Endothelial cell of umbilical vein (primary cell): ENCODE results near the gene TEDC1. TPM values are rescaled to one million over a fixed set of nuclear protein-coding genes. Genes with fewer than 3 reads are reported as not detected.

Experiments used
- BruUV-seq: library from RNA; stranded (reverse); fragments of 400-500 nt; replicated peaks from 2 replicates; lab custom pipeline; 2021; lab: Mats Ljungman, UMichigan
- CTCF ChIA-PET: fragments of 300-600, 350-600 bp; sonication (Branson Sonifier 250); formaldehyde crosslinking; loops from one replicate; lab custom pipeline; 2021; ENCODE audit warnings: antibody characterized with exemption, inconsistent platforms; lab: Charles Lee
- POLR2A ChIA-PET: fragments of 300-600, 350-600 bp; sonication (Branson Sonifier 250); formaldehyde crosslinking; loops from one replicate; lab custom pipeline; 2021; ENCODE audit warnings: antibody characterized with exemption, inconsistent platforms; lab: Charles Lee
- DNase-seq: peaks from one replicate; pipeline ENCODE4 v3.0.0-alpha.2; 2011; ENCODE audit warnings: low read depth, low spot score
- FAIRE-seq: peaks from 2 replicates; lab custom pipeline; 2011; peaks lifted over from hg19 to GRCh38; lab: Jason Lieb, UNC
- H2AFZ ChIP-seq: 2 replicates; pipeline ENCODE4 v1.6.0; 2012; ENCODE audit warnings: low read depth, low read length, control low read depth, inconsistent platforms
- H3K27ac ChIP-seq: 2 replicates; pipeline ENCODE4 v1.5.1; 2011; ENCODE audit warnings: low read depth, mild to moderate bottlenecking, control low read depth, low read length, moderate library complexity; ENCODE audit not compliant: insufficient read depth
- H3K27me3 ChIP-seq, 2 experiments: 2 replicates each; pipeline versions ENCODE4 v1.6.0 to v1.6.1; 2011; ENCODE audit warnings: low read length in 2 of 2, mixed read lengths in 1 of 2; ENCODE audit not compliant: control insufficient read depth in 2 of 2, insufficient read depth in 2 of 2
- H3K36me3 ChIP-seq, 2 experiments: 2 replicates in 1 of 2; 3 replicates in 1 of 2; pipeline ENCODE4 v1.5.1; 2011; ENCODE audit warnings: low read length in 2 of 2, mild to moderate bottlenecking in 1 of 2, moderate library complexity in 1 of 2; ENCODE audit not compliant: control insufficient read depth in 2 of 2, insufficient read depth in 2 of 2; ENCODE audit errors: extremely low read depth in 1 of 2
- H3K4me1 ChIP-seq: 3 replicates; pipeline ENCODE4 v1.5.1; 2011; ENCODE audit warnings: mild to moderate bottlenecking, low read length; ENCODE audit not compliant: control insufficient read depth, insufficient read depth; ENCODE audit errors: extremely low read depth
- H3K4me2 ChIP-seq: 2 replicates; pipeline ENCODE4 v1.6.1; 2011; ENCODE audit warnings: low read length, control low read depth, mixed read lengths; ENCODE audit not compliant: insufficient read depth
- H3K4me3 ChIP-seq, 3 experiments: fragments of 200-600 bp in 1 of 3; sonication (generic), shearing (Covaris generic) in 1 of 3; replicated peaks in 1 of 3; 2 replicates each; pipeline ENCODE4 v1.5.1; 2011 to 2016; ENCODE audit warnings: control low read depth in 3 of 3, low read length in 3 of 3, mild to moderate bottlenecking in 2 of 3, inconsistent platforms in 1 of 3, low read depth in 1 of 3, moderate library complexity in 1 of 3; ENCODE audit not compliant: insufficient read depth in 1 of 3
- H3K79me2 ChIP-seq: 2 replicates; pipeline ENCODE4 v1.6.0; 2012; ENCODE audit warnings: low read length, inconsistent platforms; ENCODE audit not compliant: control insufficient read depth, insufficient read depth
- H3K9ac ChIP-seq: replicated peaks from 2 replicates; pipeline ENCODE3; 2011; ENCODE audit warnings: low read length, control low read depth; ENCODE audit not compliant: insufficient read depth; ENCODE audit errors: extremely low read depth
- H3K9me1 ChIP-seq: replicated peaks from 3 replicates; pipeline ENCODE4 v1.6.0; 2011; ENCODE audit warnings: mild to moderate bottlenecking, low read length; ENCODE audit not compliant: control insufficient read depth, insufficient read depth; ENCODE audit errors: extremely low read depth
- H3K9me3 ChIP-seq: replicated peaks from 2 replicates; pipeline ENCODE4 v1.5.1; 2012; ENCODE audit warnings: low read length, inconsistent platforms; ENCODE audit not compliant: control insufficient read depth, insufficient read depth
- H4K20me1 ChIP-seq: replicated peaks from 2 replicates; pipeline ENCODE3; 2011; ENCODE audit warnings: mild to moderate bottlenecking, low read length; ENCODE audit not compliant: control insufficient read depth, insufficient read depth; ENCODE audit errors: extremely low read depth
- CTCF ChIP-seq, 2 donors: IDR thresholded peaks; 1 replicate in 1 of 2; 2 replicates in 1 of 2; pipeline ENCODE4 v1.5.1; 2011; ENCODE audit warnings: low read length in 2 of 2, mild to moderate bottlenecking in 2 of 2, moderate library complexity in 2 of 2, control low read depth in 1 of 2, inconsistent platforms in 1 of 2, low read depth in 1 of 2; ENCODE audit not compliant: insufficient read depth in 1 of 2; ENCODE audit errors: extremely low read depth in 1 of 2
- EZH2 ChIP-seq: IDR thresholded peaks from 2 replicates; pipeline ENCODE4 v1.6.1; 2012; ENCODE audit warnings: borderline replicate concordance, low read depth, mild to moderate bottlenecking, moderate library complexity, low read length, inconsistent platforms; ENCODE audit not compliant: severe bottlenecking
- FOS ChIP-seq: IDR thresholded peaks from 2 replicates; pipeline ENCODE4 v1.6.1; 2011; ENCODE audit warnings: mild to moderate bottlenecking, low read length, moderate library complexity, borderline replicate concordance; ENCODE audit not compliant: insufficient read depth
- JUN ChIP-seq: IDR thresholded peaks from 2 replicates; pipeline ENCODE4 v1.6.1; 2011; ENCODE audit warnings: borderline replicate concordance, low read depth; ENCODE audit not compliant: insufficient read length, insufficient read depth
- MAX ChIP-seq: IDR thresholded peaks from 2 replicates; pipeline ENCODE4 v1.6.1; 2011; ENCODE audit not compliant: insufficient read depth, insufficient read length
- POLR2A ChIP-seq: IDR thresholded peaks from 2 replicates; pipeline ENCODE4 v1.6.1; 2012; ENCODE audit warnings: low read depth, mild to moderate bottlenecking, control low read depth, low read length
- POLR2AphosphoS5 ChIP-seq: IDR thresholded peaks from 2 replicates; pipeline ENCODE4 v1.6.1; 2012; ENCODE audit warnings: low read depth, mild to moderate bottlenecking, control low read depth, low read length, moderate library complexity; ENCODE audit not compliant: insufficient read depth
- dilution Hi-C: fragments of 300-500 bp; cut with MboI; formaldehyde crosslinking; loops from one replicate; pipeline ENCODE4 v1.15.0; 2019; ENCODE audit warnings: low sequenced_read_pairs; ENCODE audit not compliant: extremely low pct_ligation_motif_present
- intact Hi-C: fragments of 100-400 bp; cut with micrococcal nuclease; formaldehyde crosslinking; loops from one replicate; pipeline ENCODE4 v1.10.0; 2022
- polyA plus RNA-seq, 4 experiments: library from polyadenylated mRNA; depleted of rRNA in 3 of 4; stranded (reverse) in 3 of 4; unstranded in 1 of 4; fragments of >200 nt; gene quantifications; 2 replicates each; pipeline versions ENCODE4 v1.2.1 to v1.2.3, GENCODE V29; 2011 to 2012; ENCODE audit warnings: missing spikeins in 1 of 4
- total RNA-seq: library from RNA; stranded (reverse); gene quantifications from 2 replicates; pipeline ENCODE4 v1.2.3, GENCODE V29; 2021

The TEDC1 gene
- total and polyA plus RNA-seq, 2 donors (not counting 3 experiments of a cell fraction or from before 2014, with no cell fraction given) = 16.5 to 25.3 TPM

GRCh38 chr14:105505101-105505500 is 14.1 kb downstream of the TEDC1 start:
- dilution Hi-C loops (no loop called here), intact Hi-C loops (no loop called here)
- Histone ChIP-seq H2AFZ (no peak overlapping the region), H3K79me2 (no peaks in the 10 kb centered on the region), H3K4me1 (no peaks in the 10 kb centered on the region), H3K9me1 (no peaks in the 10 kb centered on the region), H4K20me1 (no peaks in the 10 kb centered on the region), H3K9me3 (no peaks in the 10 kb centered on the region), H3K4me2 (no peak overlapping the region), H3K27me3 (no peaks in the 10 kb centered on the region), H3K9ac (no peak overlapping the region), H3K36me3 (no peaks in the 10 kb centered on the region), H3K27ac (no peak overlapping the region), H3K4me3 (no peak overlapping the region)
- BruUV-seq = no TSS peak
- FAIRE-seq = no peak
- ChIA-PET CTCF (no interaction called here), POLR2A (no interaction called here)
- no peak for TF ChIP-seq CTCF (IDR thresholded peaks at IDR 0.05; ENCODE audit: extremely low read depth in 1 of 2, insufficient read depth in 1 of 2, low read depth in 1 of 2, low read length in 2 of 2)
- no peak for TF ChIP-seq MAX
- TF ChIP-seq POLR2A = no peak
- TF ChIP-seq FOS = no peak
- TF ChIP-seq EZH2 = no peak
- no peak for TF ChIP-seq POLR2AphosphoS5
- DNase-seq = no peak

- H3K9me1 ChIP-seq = no peaks in the 10 kb centered on the region
- BruUV-seq = no TSS peak
- H3K27ac ChIP-seq = no peak overlapping the region
- TF ChIP-seq JUN = no peak
- no peak for TF ChIP-seq CTCF (IDR thresholded peaks at IDR 0.05; ENCODE audit: extremely low read depth in 1 of 2, insufficient read depth in 1 of 2, low read depth in 1 of 2, low read length in 2 of 2)
- H3K27me3 ChIP-seq = no peaks in the 10 kb centered on the region
- no peak overlapping the region for H3K9ac ChIP-seq
- FAIRE-seq (no peak), DNase-seq (no peak)
- ChIA-PET POLR2A (no interaction called here), CTCF (no interaction called here)
- H2AFZ ChIP-seq = no peak overlapping the region
- dilution Hi-C loops = no loop called here
- intact Hi-C loops = no loop called here
- no peak overlapping the region for H3K4me2 ChIP-seq
- H3K4me1 ChIP-seq = no peaks in the 10 kb centered on the region
- no peaks in the 10 kb centered on the region for H3K79me2 ChIP-seq
- H3K36me3 ChIP-seq = no peaks in the 10 kb centered on the region
- no peaks in the 10 kb centered on the region for H4K20me1 ChIP-seq
- H3K4me3 ChIP-seq = no peak overlapping the region
- no peaks in the 10 kb centered on the region for H3K9me3 ChIP-seq
Observed at GRCh38 chr14:105507247-105507646, 16.2 kb downstream of the TEDC1 start.
